Tongue (tissue), 2 donors: ENCODE measurements around the gene NES. TPM values are rescaled to one million over a fixed set of nuclear protein-coding genes. Genes with fewer than 3 reads are reported as not detected.
A peak's percentile ranks its signal among the peaks of the same experiment; 100 is the strongest.

ENCODE experiments used
- DNase-seq: peaks from one replicate; pipeline ENCODE4 v3.0.0-alpha.2; 2015
- total RNA-seq: library from RNA; depleted of rRNA; stranded (reverse); fragments of >200 nt; gene quantifications from one replicate; pipeline ENCODE4 v1.2.3, GENCODE V29; 2014

The NES gene
- total RNA-seq, 1 donor from 2014 or later, result 216 TPM

GRCh38 chr1:156662005-156662799, 15.0 kb downstream of the NES start:
- peak; percentile 43 for DNase-seq

- DNase-seq, result no peak
These were observed 16.5 kb downstream of the NES start for GRCh38 chr1:156660752-156661112.

- DNase-seq, result peak; percentile 98
These were observed 17.0 kb downstream of the NES start for GRCh38 chr1:156659988-156660751.

DNA sequence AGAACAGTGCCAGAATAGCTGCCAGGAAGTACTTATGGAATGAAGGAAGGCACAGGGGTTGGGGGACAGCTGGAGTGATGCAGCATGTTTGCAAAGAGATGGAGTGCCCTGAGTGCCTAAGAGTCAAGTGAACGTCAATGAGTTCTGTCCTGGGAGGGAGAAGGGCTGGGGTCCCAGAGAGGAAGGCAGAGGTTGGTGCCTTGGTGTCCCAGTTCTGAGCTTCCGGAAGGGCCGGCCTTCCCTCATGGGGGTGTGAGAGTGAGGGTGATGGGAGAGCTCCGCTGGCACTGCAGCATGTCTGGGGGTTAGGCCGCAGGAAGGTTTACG, 17.6 kb downstream of the NES start:
- DNase-seq, result no peak

DNA sequence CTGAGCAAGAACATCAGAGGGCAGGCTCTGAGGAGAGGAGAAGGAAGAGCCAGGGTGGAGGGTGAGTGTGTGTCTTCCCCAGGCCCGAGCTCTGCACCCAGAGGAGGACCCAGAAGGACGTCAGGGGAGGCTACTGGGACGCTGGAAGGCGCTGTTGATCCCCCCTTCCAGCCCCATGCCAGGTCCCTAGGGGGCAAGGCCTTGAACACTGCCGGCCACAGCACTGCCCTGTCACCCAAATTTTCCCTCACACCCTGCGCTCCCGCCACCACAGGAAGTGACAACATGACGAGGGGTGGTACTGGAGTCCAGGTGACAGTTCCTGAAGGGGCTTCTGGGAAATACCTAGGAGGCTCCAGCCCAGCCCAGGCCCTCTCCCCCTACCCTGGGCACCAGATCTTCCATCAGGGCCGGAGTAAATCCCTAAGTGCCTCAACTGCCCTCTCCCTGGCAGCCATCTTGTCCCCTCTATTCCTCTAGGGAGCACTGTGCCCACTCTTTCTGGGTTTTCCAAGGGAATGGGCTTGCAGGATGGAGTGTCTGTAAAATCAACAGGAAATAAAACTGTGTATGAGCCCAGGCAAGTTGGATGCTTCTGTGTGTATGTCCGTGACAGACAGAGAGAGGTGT, 18.1 kb downstream of the NES start:
- no peak for DNase-seq

DNA sequence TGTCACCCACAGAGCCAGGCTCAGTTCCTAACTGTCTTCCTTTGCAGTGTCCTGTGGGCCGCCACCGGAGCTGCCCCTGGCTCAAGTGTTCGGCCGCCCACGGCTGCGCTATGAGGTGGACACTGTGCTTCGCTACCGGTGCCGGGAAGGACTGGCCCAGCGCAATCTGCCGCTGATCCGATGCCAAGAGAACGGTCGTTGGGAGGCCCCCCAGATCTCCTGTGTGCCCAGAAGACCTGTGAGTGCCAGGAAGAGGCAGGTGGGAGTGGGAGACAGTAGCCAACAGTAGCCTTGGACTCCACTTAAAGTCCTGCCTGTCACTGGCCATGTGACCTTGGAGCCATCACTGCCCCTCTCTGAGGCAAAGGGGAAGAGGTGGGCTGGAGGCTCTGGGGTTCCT, 18.7 kb downstream of the NES start:
- DNase-seq, result no peak

DNA sequence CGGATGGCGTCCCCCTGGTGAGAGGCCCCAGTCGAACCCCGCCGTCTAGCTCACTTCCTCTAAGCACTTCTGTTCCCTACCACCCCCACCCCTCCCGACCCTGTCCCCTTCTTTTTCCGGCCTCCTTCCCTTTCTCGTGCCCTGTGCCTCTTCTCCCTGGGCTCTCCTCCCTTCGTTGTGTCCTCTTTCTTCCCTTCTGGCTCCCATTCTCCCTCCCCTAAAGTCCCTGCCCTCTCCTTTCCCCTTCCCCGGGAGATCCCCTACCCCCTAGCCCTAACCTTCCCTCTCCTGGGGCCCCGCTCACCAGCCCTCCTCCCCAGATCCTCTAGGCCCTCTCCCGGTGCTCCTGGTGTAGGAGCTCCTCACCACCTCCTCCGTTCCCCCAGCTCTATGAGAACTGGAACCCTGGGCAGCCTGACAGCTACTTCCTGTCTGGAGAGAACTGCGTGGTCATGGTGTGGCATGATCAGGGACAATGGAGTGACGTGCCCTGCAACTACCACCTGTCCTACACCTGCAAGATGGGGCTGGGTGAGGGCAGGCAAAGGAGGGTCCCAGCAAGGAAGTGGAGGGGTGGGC, 19.4 kb downstream of the NES start:
- DNase-seq, result no peak

DNA sequence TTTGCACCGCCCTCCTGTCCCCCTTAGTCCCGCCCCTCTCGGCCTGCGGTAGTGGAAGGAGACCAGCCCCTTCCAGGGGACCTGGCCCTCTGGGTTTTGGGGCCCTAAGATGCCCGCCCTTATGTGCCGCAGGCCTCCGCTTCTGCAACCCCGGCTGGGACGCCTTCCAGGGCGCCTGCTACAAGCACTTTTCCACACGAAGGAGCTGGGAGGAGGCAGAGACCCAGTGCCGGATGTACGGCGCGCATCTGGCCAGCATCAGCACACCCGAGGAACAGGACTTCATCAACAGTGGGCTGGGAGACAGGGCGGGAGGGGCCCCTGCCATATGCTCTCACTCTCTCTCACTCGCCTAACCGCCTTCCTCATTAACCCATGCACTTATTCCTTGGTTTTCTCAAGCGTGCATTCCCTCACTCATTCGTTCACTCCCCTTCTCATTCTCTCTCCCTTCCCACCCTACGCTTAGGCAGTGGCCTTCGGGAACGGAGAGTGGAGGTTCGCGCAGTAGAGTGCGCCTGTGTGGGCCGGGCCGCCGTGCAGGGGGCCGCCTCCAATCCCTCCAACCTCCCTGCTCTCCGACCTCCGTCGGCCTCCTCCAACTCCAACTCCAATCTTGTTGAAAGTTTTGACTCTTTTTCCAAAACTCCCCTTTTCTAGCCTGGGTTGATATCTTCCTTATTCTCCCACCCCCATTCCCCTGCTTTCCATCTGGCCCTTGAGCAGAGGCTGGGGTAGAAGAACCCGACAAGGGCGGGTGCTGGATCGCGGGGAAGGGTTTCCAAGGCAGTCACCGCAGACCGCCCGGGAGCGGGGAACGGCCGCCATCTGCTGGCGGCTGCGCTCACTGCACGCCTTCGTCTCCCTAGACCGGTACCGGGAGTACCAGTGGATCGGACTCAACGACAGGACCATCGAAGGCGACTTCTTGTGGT, 20.1 kb downstream of the NES start:
- DNase-seq, result peak; percentile 79

DNA sequence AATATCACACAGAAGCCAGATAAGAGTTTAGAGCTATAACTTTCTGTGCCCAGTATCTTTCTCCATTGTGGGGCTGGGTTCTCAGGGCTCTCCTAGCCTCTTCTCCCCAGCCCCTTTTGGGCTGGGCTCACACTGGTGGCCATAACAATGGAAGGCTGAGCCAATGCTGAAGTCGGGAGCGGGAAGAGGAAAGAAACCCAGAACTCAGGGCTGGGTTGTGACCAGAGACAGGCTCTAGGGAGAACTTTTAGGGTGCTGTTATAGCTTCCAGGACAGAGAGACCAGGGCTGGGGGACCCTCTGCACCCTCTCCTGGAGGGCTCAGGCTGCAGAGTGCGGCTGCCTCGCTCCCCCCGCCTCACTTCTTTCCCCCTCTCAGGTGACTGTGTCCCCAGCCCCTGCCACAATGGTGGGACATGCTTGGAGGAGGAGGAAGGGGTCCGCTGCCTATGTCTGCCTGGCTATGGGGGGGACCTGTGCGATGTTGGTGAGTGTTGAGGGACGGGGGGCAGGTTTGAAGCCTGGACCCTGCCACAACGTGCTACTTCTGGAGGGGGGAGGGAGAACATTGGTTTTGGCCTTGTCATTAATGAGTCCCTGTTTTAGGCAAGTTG, 21.2 kb downstream of the NES start:
- no peak for DNase-seq

DNA sequence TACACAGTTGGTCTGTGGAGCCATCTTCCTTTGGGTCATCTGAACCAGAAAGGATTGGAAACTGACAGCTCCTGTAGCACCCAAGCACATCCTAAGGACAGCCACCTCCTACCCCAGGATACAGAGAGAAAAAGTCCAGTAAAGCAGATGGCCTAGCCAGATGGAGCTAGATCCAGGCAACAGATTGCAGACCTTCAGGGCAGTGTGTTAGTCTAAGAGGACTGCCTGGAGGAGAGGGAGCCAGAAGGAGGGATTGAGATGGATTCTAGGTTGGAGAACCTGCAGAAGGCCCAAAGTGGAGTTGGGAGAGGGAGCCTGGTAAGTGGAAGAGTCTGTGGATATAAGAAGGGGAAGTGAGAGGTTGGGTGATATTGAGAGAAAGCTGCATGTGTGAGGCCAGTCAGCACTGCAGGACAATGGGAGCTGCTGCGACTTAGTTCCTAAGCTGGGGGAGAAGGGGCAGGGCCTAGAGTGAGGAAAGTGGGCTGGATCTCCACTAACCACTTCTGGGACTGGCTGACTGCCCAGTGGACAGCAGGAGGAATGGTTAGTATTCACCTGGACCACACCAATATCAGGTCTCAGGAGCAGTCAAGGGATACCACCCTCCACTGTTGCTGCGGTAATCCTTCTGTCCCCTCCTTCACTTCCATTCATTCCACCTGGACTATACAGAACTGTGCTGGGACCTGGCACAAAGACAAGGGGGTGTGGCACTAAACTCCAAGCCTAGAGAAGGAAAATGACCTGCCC, 21.9 kb downstream of the NES start:
- no peak for DNase-seq

- DNase-seq, result no peak
These were observed 22.5 kb downstream of the NES start for GRCh38 chr1:156654700-156655099.

DNA sequence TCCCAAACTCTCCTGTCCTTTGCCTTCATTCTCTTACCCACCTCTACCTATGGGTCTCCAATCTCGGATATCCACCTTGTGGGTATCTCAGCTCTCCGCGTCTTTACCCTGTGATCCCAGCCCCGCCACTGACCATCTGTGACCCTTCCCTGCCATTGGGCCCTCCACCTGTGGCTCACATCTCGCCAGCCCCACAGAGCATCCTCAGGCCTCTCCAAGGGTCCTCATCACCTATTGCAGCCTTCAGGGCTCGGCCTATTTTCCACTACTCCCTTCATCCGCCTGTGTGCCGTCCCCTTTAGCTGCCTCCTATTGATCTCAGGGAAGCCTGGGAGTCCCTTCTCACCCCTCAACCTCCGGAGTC, 24.2 kb downstream of the NES start:
- no peak for DNase-seq

GRCh38 chr1:156652131-156652991, 24.8 kb downstream of the NES start:
- DNase-seq, result peak; percentile 78

DNA sequence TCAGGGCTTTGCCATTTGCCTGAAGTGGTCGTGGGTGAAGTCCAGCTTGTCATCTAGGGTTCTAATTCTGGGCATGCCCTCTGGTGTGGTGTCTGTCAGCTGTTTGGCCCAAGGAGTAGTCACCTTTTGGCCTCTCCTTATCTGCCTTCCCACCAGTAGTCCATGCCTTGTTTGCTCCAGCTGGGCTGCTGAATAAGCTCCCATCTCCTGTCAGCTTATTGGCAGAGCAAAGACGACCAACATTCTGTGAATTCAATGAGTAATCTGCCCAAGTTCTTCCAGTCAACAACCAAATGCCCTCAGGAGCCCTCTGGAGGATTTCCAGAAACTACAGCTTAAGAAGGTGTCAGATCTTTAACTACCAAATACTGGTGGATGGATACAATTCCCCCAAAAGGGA, 28.3 kb downstream of the NES start:
- DNase-seq, result no peak

DNA sequence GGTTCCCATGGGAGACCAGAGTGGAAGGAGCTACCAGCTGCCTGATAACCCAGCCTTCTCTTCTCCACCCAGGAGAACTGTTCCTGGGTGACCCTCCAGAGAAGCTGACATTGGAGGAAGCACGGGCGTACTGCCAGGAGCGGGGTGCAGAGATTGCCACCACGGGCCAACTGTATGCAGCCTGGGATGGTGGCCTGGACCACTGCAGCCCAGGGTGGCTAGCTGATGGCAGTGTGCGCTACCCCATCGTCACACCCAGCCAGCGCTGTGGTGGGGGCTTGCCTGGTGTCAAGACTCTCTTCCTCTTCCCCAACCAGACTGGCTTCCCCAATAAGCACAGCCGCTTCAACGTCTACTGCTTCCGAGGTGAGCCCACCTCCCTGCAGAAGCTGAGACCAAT, 28.7 kb downstream of the NES start:
- no peak for DNase-seq

DNA sequence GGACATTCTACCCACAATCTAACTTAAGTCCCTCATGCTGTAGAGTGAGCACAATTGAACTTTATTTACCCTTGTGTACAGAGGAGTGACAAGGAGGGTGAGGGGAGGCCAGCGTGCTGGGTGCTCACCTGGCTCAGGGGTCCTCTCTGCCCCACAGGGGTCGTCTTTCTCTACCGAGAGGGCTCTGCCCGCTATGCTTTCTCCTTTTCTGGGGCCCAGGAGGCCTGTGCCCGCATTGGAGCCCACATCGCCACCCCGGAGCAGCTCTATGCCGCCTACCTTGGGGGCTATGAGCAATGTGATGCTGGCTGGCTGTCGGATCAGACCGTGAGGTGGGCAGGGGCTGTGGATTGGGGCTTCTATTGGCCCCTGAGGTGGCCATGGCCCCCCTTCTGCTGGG, 29.9 kb downstream of the NES start:
- no peak for DNase-seq

GRCh38 chr1:156646738-156647211, 30.4 kb downstream of the NES start:
- DNase-seq, result no peak

GRCh38 chr1:156645666-156646065, 31.5 kb downstream of the NES start:
- DNase-seq, result no peak

DNA sequence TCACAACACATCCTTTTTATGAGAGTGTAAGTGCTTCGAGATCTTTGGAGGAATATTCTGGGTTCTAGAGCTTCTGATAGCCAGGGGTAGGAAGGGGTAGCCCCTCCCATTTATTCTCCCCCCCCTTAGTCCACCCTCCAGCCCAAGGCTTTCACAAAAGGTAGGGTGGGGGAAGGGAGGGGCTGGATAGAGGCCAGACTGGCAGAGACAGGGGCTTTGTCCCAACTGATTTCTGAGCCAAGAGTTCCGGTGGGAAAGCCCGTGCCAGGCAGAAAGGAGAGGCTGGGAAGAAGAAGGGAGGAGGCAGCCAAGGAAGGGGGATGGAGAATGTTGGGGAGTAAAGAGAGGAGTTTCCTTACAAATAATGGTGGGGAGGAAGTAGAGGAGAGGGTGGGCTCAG, 32.2 kb downstream of the NES start:
- no peak for DNase-seq

- no peak for DNase-seq
These were observed 32.6 kb downstream of the NES start for GRCh38 chr1:156644640-156645039.
